Measurements from ENCODE around the gene SRRM2.

The SRRM2 gene

GRCh38 chr16:2779151-2779920 lies 26.9 kb downstream of the SRRM2 start:
- no peak for DNase-seq

DNA sequence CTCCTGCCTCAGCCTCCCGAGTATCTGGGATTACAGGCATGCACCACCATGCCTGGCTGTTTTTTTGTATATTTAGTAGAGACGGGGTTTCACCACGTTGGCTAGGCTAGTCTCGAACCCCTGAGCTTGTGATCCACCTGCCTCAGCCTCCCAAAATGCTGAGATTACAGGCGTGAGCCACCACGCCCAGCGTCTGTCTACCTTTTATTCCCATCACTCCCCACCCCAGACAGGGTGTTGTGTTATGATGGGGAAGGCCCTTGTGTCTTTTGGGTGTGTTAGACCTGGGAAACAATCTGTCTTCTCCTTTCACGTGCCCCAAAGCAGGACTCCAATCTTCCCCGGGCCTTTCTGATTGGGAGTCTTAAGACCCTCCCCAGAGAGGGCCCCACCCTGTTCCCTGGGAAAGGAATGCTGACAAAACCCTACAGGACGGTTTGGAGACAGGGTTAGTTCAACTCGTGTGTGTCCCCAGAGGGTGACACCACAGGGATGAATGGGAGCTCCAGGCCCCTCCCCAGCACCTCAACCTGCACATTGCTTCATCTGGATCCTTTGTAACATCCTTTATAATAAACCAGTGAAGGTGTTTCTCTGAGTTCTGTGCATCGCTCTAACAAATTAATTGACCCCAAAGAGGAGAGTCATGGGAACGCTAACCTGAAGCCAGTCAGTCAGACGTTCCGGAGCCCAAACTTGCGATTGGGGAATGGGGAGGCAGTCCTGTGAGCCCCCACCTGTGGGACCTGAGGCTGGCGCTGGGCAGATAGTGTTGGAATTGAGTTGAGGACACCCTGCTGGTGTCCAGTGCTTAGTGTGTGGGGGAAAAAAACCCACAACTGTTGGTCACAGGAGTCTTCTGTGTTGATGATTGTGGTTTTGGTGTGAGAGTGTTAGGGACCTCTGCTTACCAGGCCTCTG lies 27.8 kb downstream of the SRRM2 start:
- no peak for DNase-seq

DNA sequence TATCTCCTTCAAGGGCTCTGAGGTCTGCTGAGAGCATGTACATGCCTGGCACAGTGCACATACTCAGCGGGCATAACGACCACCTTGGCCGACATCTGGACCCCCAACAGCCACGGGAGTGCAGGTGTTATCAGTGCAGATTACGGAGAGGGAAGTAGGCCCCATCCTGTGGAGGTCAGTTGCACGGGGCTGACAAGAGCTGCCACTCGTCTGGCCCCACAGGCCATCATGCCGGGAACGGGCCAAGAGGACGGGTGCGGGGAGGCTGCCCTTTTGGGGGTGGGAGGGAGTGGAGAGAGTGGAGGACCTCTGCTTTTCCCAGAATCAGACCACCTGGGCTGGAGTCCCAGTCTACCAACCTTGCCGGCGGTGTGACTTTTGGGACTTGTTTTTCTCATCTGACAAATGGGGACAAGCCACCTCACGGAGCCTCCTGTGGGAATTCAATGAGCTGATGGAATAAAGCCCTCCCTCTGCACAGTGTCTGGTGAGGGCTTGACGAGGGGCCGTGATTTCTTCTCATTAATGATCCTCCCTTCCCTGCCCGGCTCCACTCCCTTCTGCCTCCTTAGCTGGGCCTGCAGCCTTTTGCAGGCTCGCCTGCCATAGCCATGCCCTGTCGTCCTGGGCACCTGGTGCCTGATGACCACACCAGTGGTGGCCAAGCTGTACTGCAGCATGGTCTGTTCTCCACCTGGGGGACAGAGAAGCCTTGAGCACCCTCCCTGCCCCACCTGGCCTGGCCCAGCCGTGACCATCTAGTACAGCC lies 30.3 kb downstream of the SRRM2 start:
- DNase-seq: no peak

GRCh38 chr16:2783581-2784357 lies 31.3 kb downstream of the SRRM2 start:
- DNase-seq: no peak

DNA sequence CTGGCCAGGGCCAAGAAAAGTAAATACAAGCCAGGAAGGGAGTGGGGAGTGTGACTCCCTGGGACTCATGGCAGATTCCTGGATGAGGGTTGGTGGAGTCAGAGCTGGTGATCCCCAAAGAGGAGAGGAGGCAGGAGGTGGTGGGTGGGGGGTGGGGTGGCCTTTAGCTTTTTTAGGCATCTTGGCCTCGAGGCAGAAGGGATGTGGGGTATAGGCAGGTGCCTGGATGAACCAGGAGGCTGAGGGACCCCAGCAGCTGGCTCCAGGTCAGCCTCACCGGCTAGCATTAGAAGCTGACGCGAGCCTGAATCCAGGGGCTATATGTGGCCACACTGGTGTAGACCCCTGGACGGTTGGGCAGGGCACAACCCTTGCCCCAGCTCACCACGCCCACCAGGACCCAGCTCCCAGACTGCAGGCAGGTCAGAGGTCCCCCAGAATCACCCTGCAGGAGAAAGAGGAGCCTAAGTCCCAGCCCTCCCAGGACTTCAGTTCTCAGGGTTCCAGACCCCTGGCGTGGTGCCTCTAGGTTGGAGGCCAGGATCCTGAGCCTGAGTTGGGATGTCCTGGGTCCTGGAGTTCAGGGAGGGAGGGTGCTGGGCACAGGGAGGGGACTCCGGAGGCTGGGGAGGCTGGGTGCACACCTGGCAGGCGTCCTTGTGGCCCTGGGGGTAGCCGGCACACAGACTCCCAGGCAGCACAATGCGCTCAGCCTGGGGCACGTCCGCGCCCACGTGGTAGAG lies 32.1 kb downstream of the SRRM2 start:
- no peak for DNase-seq

GRCh38 chr16:2785101-2785991 lies 32.9 kb downstream of the SRRM2 start:
- DNase-seq: peak; percentile 19

- DNase-seq: no peak
These were observed 33.8 kb downstream of the SRRM2 start for GRCh38 chr16:2786061-2786825.

- DNase-seq: no peak
These were observed 34.4 kb downstream of the SRRM2 start for GRCh38 chr16:2786826-2787151.

- no peak for DNase-seq
These were observed 35.0 kb downstream of the SRRM2 start, which contains the start of gene PRSS33 for GRCh38 chr16:2787406-2787805. PRSS33 (minus strand) TSS chr16:2787560; CDS start chr16:2786547, 1,013 bp downstream.

- no peak for DNase-seq
These were observed 35.5 kb downstream of the SRRM2 start for GRCh38 chr16:2787961-2788360.

- no peak for DNase-seq
These were observed 38.2 kb downstream of the SRRM2 start for GRCh38 chr16:2790631-2791030.

GRCh38 chr16:2791174-2791573 lies 38.7 kb downstream of the SRRM2 start:
- no peak for DNase-seq

DNA sequence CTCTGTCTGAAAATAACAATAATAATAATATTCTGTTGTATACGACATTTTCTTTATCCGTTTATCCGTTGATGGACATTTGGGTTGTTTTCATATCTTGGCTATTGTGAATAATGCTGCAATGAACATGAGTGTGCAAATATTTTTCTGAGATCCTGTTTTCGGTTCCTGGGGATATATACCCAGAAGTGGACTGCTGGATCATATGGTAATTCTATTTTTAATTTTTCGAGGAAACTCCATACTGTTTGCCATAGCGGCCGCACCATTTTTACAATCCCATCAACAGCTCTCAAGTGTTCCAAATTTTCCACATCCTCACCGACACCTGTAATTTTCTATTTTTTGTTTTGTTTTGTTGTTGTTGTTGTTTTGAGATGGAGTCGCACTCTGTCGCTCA lies 40.5 kb downstream of the SRRM2 start:
- no peak for DNase-seq

- DNase-seq: no peak
These were observed 43.1 kb downstream of the SRRM2 start for GRCh38 chr16:2795395-2796143.

- no peak for DNase-seq
These were observed 46.3 kb downstream of the SRRM2 start for GRCh38 chr16:2798723-2799204.

GRCh38 chr16:2799205-2799858 lies 46.9 kb downstream of the SRRM2 start:
- DNase-seq: no peak

DNA sequence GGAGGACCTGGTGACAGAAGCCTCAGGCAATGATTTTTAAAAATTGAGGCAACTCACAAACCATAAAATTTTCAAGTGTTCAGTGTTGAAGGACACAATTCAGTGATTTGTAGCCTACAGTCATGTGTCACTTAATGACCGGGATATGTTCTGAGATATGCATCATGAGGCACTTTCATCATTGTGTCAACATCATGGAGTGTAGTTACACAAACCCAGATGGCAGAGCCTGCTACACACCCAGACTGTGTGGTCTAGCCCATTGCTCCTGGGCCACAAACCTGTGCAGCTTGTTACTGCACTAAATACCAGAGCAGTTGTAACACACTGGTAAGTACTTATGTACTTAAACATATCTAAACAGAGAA lies 47.4 kb downstream of the SRRM2 start:
- no peak for DNase-seq

- no peak for DNase-seq
These were observed 51.2 kb downstream of the SRRM2 start for GRCh38 chr16:2803545-2804195.

Measured in activated effector memory CD4-positive, alpha-beta T cell treated with Interleukin-2 at 50 U/mL for 16 hours (primary cell).